Measurements from ENCODE around the gene TMEM178B. TPM values are rescaled to one million over a fixed set of nuclear protein-coding genes. Genes with fewer than 3 reads are reported as not detected.

Gene TMEM178B
- total RNA-seq, 3 donors from 2014 or later, result 0.23 to 0.90 (median 0.37) TPM

GRCh38 chr7:141344153-141344935 is 270.5 kb downstream of the TMEM178B start:
- ATAC-seq (no peak), DNase-seq (no peak)
- no peaks in the 10 kb centered on the region for H3K4me1 Mint-ChIP-seq (ENCODE audit: low read depth)
- H3K4me3 Mint-ChIP-seq, result no peak overlapping the region
- H3K36me3 Mint-ChIP-seq (ENCODE audit: insufficient read depth), result no peaks in the 10 kb centered on the region
- no peaks in the 10 kb centered on the region for H3K9me3 Mint-ChIP-seq
- peaks cover 7% of the 10 kb centered on the region for H3K27me3 Mint-ChIP-seq (ENCODE audit: low read depth)

GRCh38 chr7:141348728-141349127 is 274.9 kb downstream of the TMEM178B start:
- Mint-ChIP-seq H3K4me1 (ENCODE audit: low read depth) (no peaks in the 10 kb centered on the region), H3K36me3 (ENCODE audit: insufficient read depth) (no peaks in the 10 kb centered on the region), H3K4me3 (no peak overlapping the region), H3K27me3 (ENCODE audit: low read depth) (peaks cover 9% of the 10 kb centered on the region), H3K9me3 (no peaks in the 10 kb centered on the region)
- ATAC-seq (no peak), DNase-seq (no peak)

- Mint-ChIP-seq H3K4me3 (no peak overlapping the region), H3K4me1 (ENCODE audit: low read depth) (no peaks in the 10 kb centered on the region), H3K27me3 (ENCODE audit: low read depth) (peaks cover 9% of the 10 kb centered on the region), H3K36me3 (ENCODE audit: insufficient read depth) (no peaks in the 10 kb centered on the region), H3K9me3 (no peaks in the 10 kb centered on the region)
- ATAC-seq (no peak), DNase-seq (no peak)
Measured at GRCh38 chr7:141349338-141349737, 275.5 kb downstream of the TMEM178B start.

GRCh38 chr7:141349804-141350203 is 275.9 kb downstream of the TMEM178B start:
- Mint-ChIP-seq H3K4me3 (no peak overlapping the region), H3K9me3 (no peaks in the 10 kb centered on the region), H3K27me3 (ENCODE audit: low read depth) (peaks cover 9% of the 10 kb centered on the region), H3K4me1 (ENCODE audit: low read depth) (no peaks in the 10 kb centered on the region), H3K36me3 (ENCODE audit: insufficient read depth) (no peaks in the 10 kb centered on the region)
- no peak for ATAC-seq
- no peak for DNase-seq

GRCh38 chr7:141351175-141351574 is 277.3 kb downstream of the TMEM178B start:
- no peaks in the 10 kb centered on the region for H3K9me3 Mint-ChIP-seq
- ATAC-seq (no peak), DNase-seq (no peak)
- H3K4me3 Mint-ChIP-seq, result no peak overlapping the region
- no peaks in the 10 kb centered on the region for H3K36me3 Mint-ChIP-seq (ENCODE audit: insufficient read depth)
- no peaks in the 10 kb centered on the region for H3K4me1 Mint-ChIP-seq (ENCODE audit: low read depth)
- peaks cover 9% of the 10 kb centered on the region for H3K27me3 Mint-ChIP-seq (ENCODE audit: low read depth)

- DNase-seq (no peak), ATAC-seq (no peak)
- Mint-ChIP-seq H3K4me3 (no peak overlapping the region), H3K4me1 (ENCODE audit: low read depth) (no peaks in the 10 kb centered on the region), H3K36me3 (ENCODE audit: insufficient read depth) (no peaks in the 10 kb centered on the region), H3K9me3 (no peaks in the 10 kb centered on the region), H3K27me3 (ENCODE audit: low read depth) (peaks cover 10% of the 10 kb centered on the region)
Measured at GRCh38 chr7:141352955-141353354, 279.1 kb downstream of the TMEM178B start.

- Mint-ChIP-seq H3K36me3 (ENCODE audit: insufficient read depth) (no peaks in the 10 kb centered on the region), H3K4me1 (ENCODE audit: low read depth) (no peaks in the 10 kb centered on the region), H3K9me3 (no peaks in the 10 kb centered on the region), H3K27me3 (ENCODE audit: low read depth) (peaks cover 6% of the 10 kb centered on the region), H3K4me3 (no peak overlapping the region)
- DNase-seq, result no peak
- no peak for ATAC-seq
Measured at GRCh38 chr7:141354251-141354650, 280.4 kb downstream of the TMEM178B start.

GRCh38 chr7:141355032-141355431 is 281.2 kb downstream of the TMEM178B start:
- Mint-ChIP-seq H3K27me3 (ENCODE audit: low read depth) (peaks cover 6% of the 10 kb centered on the region), H3K36me3 (ENCODE audit: insufficient read depth) (no peaks in the 10 kb centered on the region), H3K4me1 (ENCODE audit: low read depth) (no peaks in the 10 kb centered on the region), H3K4me3 (no peak overlapping the region), H3K9me3 (no peaks in the 10 kb centered on the region)
- no peak for DNase-seq
- no peak for ATAC-seq

GRCh38 chr7:141356161-141356560 is 282.3 kb downstream of the TMEM178B start:
- H3K4me1 Mint-ChIP-seq (ENCODE audit: low read depth), result no peaks in the 10 kb centered on the region
- ATAC-seq (no peak), DNase-seq (no peak)
- no peak overlapping the region for H3K4me3 Mint-ChIP-seq
- H3K9me3 Mint-ChIP-seq, result no peaks in the 10 kb centered on the region
- no peaks in the 10 kb centered on the region for H3K36me3 Mint-ChIP-seq (ENCODE audit: insufficient read depth)
- peaks cover 4% of the 10 kb centered on the region for H3K27me3 Mint-ChIP-seq (ENCODE audit: low read depth)

GRCh38 chr7:141358386-141358785 is 284.5 kb downstream of the TMEM178B start:
- Mint-ChIP-seq H3K36me3 (ENCODE audit: insufficient read depth) (no peaks in the 10 kb centered on the region), H3K27me3 (ENCODE audit: low read depth) (peaks cover 4% of the 10 kb centered on the region), H3K4me3 (no peak overlapping the region), H3K4me1 (ENCODE audit: low read depth) (no peaks in the 10 kb centered on the region), H3K9me3 (no peaks in the 10 kb centered on the region)
- DNase-seq, result no peak
- ATAC-seq, result no peak

GRCh38 chr7:141359262-141359661 is 285.4 kb downstream of the TMEM178B start:
- Mint-ChIP-seq H3K4me1 (ENCODE audit: low read depth) (no peaks in the 10 kb centered on the region), H3K27me3 (ENCODE audit: low read depth) (peaks cover 4% of the 10 kb centered on the region), H3K36me3 (ENCODE audit: insufficient read depth) (no peaks in the 10 kb centered on the region), H3K4me3 (no peak overlapping the region), H3K9me3 (no peaks in the 10 kb centered on the region)
- DNase-seq (no peak), ATAC-seq (no peak)

- H3K4me1 Mint-ChIP-seq (ENCODE audit: low read depth), result no peaks in the 10 kb centered on the region
- H3K36me3 Mint-ChIP-seq (ENCODE audit: insufficient read depth), result no peaks in the 10 kb centered on the region
- peaks cover 4% of the 10 kb centered on the region for H3K27me3 Mint-ChIP-seq (ENCODE audit: low read depth)
- H3K4me3 Mint-ChIP-seq, result no peak overlapping the region
- ATAC-seq (no peak), DNase-seq (no peak)
- H3K9me3 Mint-ChIP-seq, result no peaks in the 10 kb centered on the region
Measured at GRCh38 chr7:141359740-141360415, 286.0 kb downstream of the TMEM178B start.

- DNase-seq, result no peak
- no peak overlapping the region for H3K4me3 Mint-ChIP-seq
Measured at GRCh38 chr7:141360416-141360760, 286.5 kb downstream of the TMEM178B start.

GRCh38 chr7:141360803-141361202 is 286.9 kb downstream of the TMEM178B start:
- Mint-ChIP-seq H3K4me1 (ENCODE audit: low read depth) (no peaks in the 10 kb centered on the region), H3K27me3 (ENCODE audit: low read depth) (peaks cover 4% of the 10 kb centered on the region), H3K36me3 (ENCODE audit: insufficient read depth) (no peaks in the 10 kb centered on the region), H3K9me3 (no peaks in the 10 kb centered on the region), H3K4me3 (no peak overlapping the region)
- no peak for ATAC-seq
- no peak for DNase-seq

More at GRCh38 chr7:141360416-141360760, 286.5 kb downstream of the TMEM178B start:
- no peaks in the 10 kb centered on the region for H3K36me3 Mint-ChIP-seq (ENCODE audit: insufficient read depth)
- H3K9me3 Mint-ChIP-seq, result no peaks in the 10 kb centered on the region
- ATAC-seq, result no peak
- H3K4me1 Mint-ChIP-seq (ENCODE audit: low read depth), result no peaks in the 10 kb centered on the region
- H3K27me3 Mint-ChIP-seq (ENCODE audit: low read depth), result peaks cover 4% of the 10 kb centered on the region

- H3K4me1 Mint-ChIP-seq (ENCODE audit: low read depth), result no peaks in the 10 kb centered on the region
- peaks cover 4% of the 10 kb centered on the region for H3K27me3 Mint-ChIP-seq (ENCODE audit: low read depth)
- ATAC-seq, result no peak
Measured at GRCh38 chr7:141361479-141361878, 287.6 kb downstream of the TMEM178B start.

More at GRCh38 chr7:141361479-141361878, 287.6 kb downstream of the TMEM178B start:
- H3K36me3 Mint-ChIP-seq (ENCODE audit: insufficient read depth), result no peaks in the 10 kb centered on the region
- H3K4me3 Mint-ChIP-seq, result no peak overlapping the region
- DNase-seq, result no peak
- H3K9me3 Mint-ChIP-seq, result no peaks in the 10 kb centered on the region

All from activated T-cell treated with anti-CD3 and anti-CD28 coated beads, Interleukin-2, amount 50 U/mL, for 4 hours (primary cell).